ENCODE measurements around the gene ZCRB1.
"Not testable (repeated sequence)": the region's sequence is repeated elsewhere in the genome, so short reads cannot be mapped to it uniquely, and the experiment has no call there.

Gene ZCRB1

DNA sequence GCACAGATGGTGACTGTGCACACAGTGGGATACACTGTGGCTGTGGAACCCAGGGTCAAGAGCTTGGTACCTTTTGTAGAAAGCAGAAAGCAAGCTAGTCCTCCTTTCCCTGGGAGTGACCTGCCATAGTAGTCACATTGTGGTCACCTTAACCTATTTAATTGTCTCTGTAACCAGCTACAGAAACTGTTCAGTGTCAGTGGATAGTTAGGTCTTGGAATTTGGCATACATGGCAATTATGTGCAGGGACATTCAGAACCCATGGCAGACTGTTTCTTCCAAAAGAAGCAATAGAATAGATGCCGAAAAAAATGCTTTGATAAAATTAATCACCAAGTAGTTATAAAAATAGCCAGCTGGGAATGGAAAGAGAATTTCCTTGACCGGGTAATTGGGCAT, 30.4 kb upstream of the ZCRB1 start:
- DNase-seq (ENCODE audit: low read depth in 1 of 2, low spot score in 1 of 2): no peak
- H3K4me3 ChIP-seq (replicated peaks; ENCODE audit: insufficient read depth, low read length): no peak overlapping the region
- H3K27me3 ChIP-seq (ENCODE audit: insufficient read depth, poor library complexity, severe bottlenecking): no peaks in the 10 kb centered on the region
- TF ChIP-seq, protein P1, sequence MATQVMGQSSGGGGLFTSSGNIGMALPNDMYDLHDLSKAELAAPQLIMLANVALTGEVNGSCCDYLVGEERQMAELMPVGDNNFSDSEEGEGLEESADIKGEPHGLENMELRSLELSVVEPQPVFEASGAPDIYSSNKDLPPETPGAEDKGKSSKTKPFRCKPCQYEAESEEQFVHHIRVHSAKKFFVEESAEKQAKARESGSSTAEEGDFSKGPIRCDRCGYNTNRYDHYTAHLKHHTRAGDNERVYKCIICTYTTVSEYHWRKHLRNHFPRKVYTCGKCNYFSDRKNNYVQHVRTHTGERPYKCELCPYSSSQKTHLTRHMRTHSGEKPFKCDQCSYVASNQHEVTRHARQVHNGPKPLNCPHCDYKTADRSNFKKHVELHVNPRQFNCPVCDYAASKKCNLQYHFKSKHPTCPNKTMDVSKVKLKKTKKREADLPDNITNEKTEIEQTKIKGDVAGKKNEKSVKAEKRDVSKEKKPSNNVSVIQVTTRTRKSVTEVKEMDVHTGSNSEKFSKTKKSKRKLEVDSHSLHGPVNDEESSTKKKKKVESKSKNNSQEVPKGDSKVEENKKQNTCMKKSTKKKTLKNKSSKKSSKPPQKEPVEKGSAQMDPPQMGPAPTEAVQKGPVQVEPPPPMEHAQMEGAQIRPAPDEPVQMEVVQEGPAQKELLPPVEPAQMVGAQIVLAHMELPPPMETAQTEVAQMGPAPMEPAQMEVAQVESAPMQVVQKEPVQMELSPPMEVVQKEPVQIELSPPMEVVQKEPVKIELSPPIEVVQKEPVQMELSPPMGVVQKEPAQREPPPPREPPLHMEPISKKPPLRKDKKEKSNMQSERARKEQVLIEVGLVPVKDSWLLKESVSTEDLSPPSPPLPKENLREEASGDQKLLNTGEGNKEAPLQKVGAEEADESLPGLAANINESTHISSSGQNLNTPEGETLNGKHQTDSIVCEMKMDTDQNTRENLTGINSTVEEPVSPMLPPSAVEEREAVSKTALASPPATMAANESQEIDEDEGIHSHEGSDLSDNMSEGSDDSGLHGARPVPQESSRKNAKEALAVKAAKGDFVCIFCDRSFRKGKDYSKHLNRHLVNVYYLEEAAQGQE (IDR thresholded peaks at IDR 0.05; ENCODE audit: insufficient replicate concordance, low read depth): no peak
- no peak for TF ChIP-seq GABPA (IDR thresholded peaks at IDR 0.05; ENCODE audit: low read depth)
- no peak for TF ChIP-seq POLR2AphosphoS5 (IDR thresholded peaks at IDR 0.05; ENCODE audit: low read depth)
- TF ChIP-seq SPI1 (IDR thresholded peaks at IDR 0.05; ENCODE audit: borderline replicate concordance, low read depth): no peak
- TF ChIP-seq, protein P2, sequence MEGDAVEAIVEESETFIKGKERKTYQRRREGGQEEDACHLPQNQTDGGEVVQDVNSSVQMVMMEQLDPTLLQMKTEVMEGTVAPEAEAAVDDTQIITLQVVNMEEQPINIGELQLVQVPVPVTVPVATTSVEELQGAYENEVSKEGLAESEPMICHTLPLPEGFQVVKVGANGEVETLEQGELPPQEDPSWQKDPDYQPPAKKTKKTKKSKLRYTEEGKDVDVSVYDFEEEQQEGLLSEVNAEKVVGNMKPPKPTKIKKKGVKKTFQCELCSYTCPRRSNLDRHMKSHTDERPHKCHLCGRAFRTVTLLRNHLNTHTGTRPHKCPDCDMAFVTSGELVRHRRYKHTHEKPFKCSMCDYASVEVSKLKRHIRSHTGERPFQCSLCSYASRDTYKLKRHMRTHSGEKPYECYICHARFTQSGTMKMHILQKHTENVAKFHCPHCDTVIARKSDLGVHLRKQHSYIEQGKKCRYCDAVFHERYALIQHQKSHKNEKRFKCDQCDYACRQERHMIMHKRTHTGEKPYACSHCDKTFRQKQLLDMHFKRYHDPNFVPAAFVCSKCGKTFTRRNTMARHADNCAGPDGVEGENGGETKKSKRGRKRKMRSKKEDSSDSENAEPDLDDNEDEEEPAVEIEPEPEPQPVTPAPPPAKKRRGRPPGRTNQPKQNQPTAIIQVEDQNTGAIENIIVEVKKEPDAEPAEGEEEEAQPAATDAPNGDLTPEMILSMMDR (IDR thresholded peaks at IDR 0.05; ENCODE audit: insufficient read depth, low read length): no peak
- H3K27ac ChIP-seq (replicated peaks): no peak overlapping the region

DNA sequence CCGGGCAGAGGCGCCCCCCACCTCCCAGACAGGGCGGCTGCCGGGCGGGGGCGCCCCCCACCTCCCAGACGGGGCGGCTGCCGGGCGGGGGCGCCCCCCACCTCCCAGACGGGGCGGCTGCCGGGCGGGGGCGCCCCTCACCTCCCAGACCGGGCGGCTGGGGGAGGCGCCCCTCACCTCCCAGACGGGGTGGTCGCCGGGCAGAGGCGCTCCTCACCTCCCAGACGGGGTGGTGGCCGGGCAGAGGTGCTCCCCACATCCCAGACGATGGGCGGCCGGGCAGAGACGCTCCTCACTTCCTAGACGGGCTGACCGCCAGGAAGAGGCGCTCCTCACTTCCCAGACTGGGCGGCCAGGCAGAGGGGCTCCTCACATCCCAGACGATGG, 24.1 kb upstream of the ZCRB1 start:
- not testable (repeated sequence) for H3K27me3 ChIP-seq (ENCODE audit: insufficient read depth, poor library complexity, severe bottlenecking); H3K4me3 ChIP-seq (replicated peaks; ENCODE audit: insufficient read depth, low read length); H3K27ac ChIP-seq (replicated peaks); DNase-seq (ENCODE audit: low read depth in 1 of 2, low spot score in 1 of 2)

DNA sequence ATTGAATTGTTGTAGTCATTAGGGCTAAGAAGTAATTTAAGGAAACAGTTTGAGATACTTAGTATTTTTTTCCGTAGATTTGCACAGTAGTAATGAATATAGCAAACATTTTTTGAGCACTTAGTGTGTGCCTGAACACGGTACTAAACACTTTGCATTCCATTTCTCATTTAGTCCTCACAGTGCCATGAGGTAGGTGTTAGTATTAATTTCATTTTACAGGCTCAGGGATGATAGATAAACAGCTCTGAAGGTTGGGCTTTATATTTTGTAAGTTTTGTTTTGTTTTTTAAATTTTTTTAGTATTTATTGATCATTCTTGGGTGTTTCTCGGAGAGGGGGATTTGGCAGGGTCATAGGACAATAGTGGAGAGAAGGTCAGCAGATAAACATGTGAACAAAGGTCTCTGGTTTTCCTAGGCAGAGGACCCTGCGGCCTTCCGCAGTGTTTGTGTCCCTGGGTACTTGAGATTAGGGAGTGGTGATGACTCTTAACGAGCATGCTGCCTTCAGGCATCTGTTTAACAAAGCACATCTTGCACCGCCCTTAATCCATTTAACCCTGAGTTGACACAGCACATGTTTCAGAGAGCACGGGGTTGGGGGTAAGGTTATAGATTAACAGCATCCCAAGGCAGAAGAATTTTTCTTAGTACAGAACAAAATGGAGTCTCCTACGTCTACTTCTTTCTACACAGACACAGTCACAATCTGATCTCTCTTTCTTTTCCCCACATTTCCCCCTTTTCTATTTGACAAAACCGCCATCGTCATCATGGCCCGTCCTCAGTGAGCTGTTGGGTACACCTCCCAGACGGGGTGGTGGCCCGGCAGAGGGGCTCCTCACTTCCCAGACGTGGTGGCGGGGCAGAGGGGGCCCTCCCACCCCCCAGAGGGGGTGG, 23.5 kb upstream of the ZCRB1 start:
- DNase-seq (ENCODE audit: low read depth in 1 of 2, low spot score in 1 of 2); H3K27ac ChIP-seq (replicated peaks); H3K27me3 ChIP-seq (ENCODE audit: insufficient read depth, poor library complexity, severe bottlenecking); H3K4me3 ChIP-seq (replicated peaks; ENCODE audit: insufficient read depth, low read length): not testable (repeated sequence)

DNA sequence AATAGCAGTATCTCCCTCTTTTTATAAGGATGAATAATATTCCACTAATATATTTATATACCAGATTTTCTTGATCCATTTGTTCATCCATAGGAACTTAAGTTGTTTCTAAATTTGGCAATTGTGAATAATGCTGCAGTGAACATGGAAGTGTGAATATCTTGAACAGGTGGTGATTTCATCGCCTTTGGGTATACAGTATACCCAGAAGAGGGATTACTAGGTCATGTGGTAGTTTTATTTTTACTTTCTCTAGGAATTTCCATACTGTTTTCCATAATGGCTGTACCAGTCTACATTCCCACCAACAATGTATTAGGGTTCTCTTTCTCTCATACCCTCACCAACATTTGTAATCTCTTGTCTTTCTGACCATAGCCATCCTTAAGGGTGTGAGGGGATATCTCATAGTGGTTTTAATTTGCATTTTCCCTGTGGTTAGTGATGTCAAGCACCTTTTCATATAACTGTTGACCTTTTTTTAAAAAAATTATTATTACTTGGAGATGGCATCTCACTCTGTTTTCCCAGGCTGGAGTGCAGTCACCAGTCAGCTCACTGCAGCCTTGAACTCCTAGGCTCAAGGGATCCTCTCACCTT, 20.6 kb upstream of the ZCRB1 start:
- no peak overlapping the region for H3K27ac ChIP-seq (replicated peaks)
- DNase-seq (ENCODE audit: low read depth in 1 of 2, low spot score in 1 of 2): no peak
- TF ChIP-seq SPI1 (IDR thresholded peaks at IDR 0.05; ENCODE audit: borderline replicate concordance, low read depth): no peak
- TF ChIP-seq, protein P2 (IDR thresholded peaks at IDR 0.05; ENCODE audit: insufficient read depth, low read length): no peak
- no peak for TF ChIP-seq POLR2AphosphoS5 (IDR thresholded peaks at IDR 0.05; ENCODE audit: low read depth)
- TF ChIP-seq, protein P1 (IDR thresholded peaks at IDR 0.05; ENCODE audit: insufficient replicate concordance, low read depth): no peak
- TF ChIP-seq GABPA (IDR thresholded peaks at IDR 0.05; ENCODE audit: low read depth): no peak
- no peaks in the 10 kb centered on the region for H3K27me3 ChIP-seq (ENCODE audit: insufficient read depth, poor library complexity, severe bottlenecking)
- no peak overlapping the region for H3K4me3 ChIP-seq (replicated peaks; ENCODE audit: insufficient read depth, low read length)
